Measurements from ENCODE around the gene PROM2.

PROM2 gene

GRCh38 chr2:95278051-95278471 lies 3.8 kb downstream of the PROM2 start:
- H3K4ac ChIP-seq (ENCODE audit: low read depth, low read length), result no peak overlapping the region
- no peak overlapping the region for H4K5ac ChIP-seq (ENCODE audit: low read length)
- H2BK5ac ChIP-seq (ENCODE audit: low read length), result no peak overlapping the region
- no peak overlapping the region for H2BK120ac ChIP-seq (ENCODE audit: low read depth, low read length)
- no peak overlapping the region for H3K4me3 ChIP-seq (ENCODE audit: low read length)
- H3K4me2 ChIP-seq (ENCODE audit: low read length), result no peak overlapping the region
- no peak overlapping the region for H4K8ac ChIP-seq (ENCODE audit: low read depth, low read length)
- H3K23ac ChIP-seq (ENCODE audit: low read length), result no peak overlapping the region
- no peak overlapping the region for H3K18ac ChIP-seq (ENCODE audit: low read length)
- no peak for DNase-seq
- no peak overlapping the region for H2BK15ac ChIP-seq (replicated peaks; ENCODE audit: low read depth)
- H2AK5ac ChIP-seq (ENCODE audit: low read length), result no peak overlapping the region
- H3K79me2 ChIP-seq (ENCODE audit: control insufficient read depth, insufficient read depth, low read length), result no peaks in the 10 kb centered on the region
- no peaks in the 10 kb centered on the region for H3K27me3 ChIP-seq (ENCODE audit: insufficient read depth, low read length, poor library complexity)
- H3K36me3 ChIP-seq (ENCODE audit: control insufficient read depth, insufficient read depth, low read length), result no peaks in the 10 kb centered on the region
- no peak overlapping the region for H3K56ac ChIP-seq (ENCODE audit: low read length)
- peaks cover 5% of the 10 kb centered on the region for H3K4me1 ChIP-seq (ENCODE audit: control insufficient read depth, low read depth, low read length)
- no peak overlapping the region for H3K9ac ChIP-seq (ENCODE audit: low read length)
- no peak overlapping the region for H3K27ac ChIP-seq (ENCODE audit: low read depth, low read length)
- H3K79me1 ChIP-seq (ENCODE audit: low read length), result no peaks in the 10 kb centered on the region
- no CpG with 5 or more reads among the region's 7 CpGs for WGBS (ENCODE audit: extremely low coverage, insufficient coverage, low lambda C conversion rate)

GRCh38 chr2:95278637-95279225 lies 4.5 kb downstream of the PROM2 start:
- Histone ChIP-seq H4K5ac (ENCODE audit: low read length) (no peak overlapping the region), H3K27me3 (ENCODE audit: insufficient read depth, low read length, poor library complexity) (no peaks in the 10 kb centered on the region), H3K36me3 (ENCODE audit: control insufficient read depth, insufficient read depth, low read length) (no peaks in the 10 kb centered on the region), H2AK5ac (ENCODE audit: low read length) (no peak overlapping the region), H3K79me1 (ENCODE audit: low read length) (no peaks in the 10 kb centered on the region), H3K4me2 (ENCODE audit: low read length) (no peak overlapping the region), H2BK15ac (replicated peaks; ENCODE audit: low read depth) (no peak overlapping the region), H3K9ac (ENCODE audit: low read length) (no peak overlapping the region), H4K8ac (ENCODE audit: low read depth, low read length) (no peak overlapping the region), H3K18ac (ENCODE audit: low read length) (no peak overlapping the region), H2BK5ac (ENCODE audit: low read length) (no peak overlapping the region), H3K4me3 (ENCODE audit: low read length) (no peak overlapping the region), H3K23ac (ENCODE audit: low read length) (no peak overlapping the region), H3K56ac (ENCODE audit: low read length) (no peak overlapping the region), H3K79me2 (ENCODE audit: control insufficient read depth, insufficient read depth, low read length) (no peaks in the 10 kb centered on the region), H2BK120ac (ENCODE audit: low read depth, low read length) (no peak overlapping the region), H3K4ac (ENCODE audit: low read depth, low read length) (no peak overlapping the region), H3K4me1 (ENCODE audit: control insufficient read depth, low read depth, low read length) (peaks cover 2% of the 10 kb centered on the region), H3K27ac (ENCODE audit: low read depth, low read length) (no peak overlapping the region)
- no peak for DNase-seq
- WGBS (ENCODE audit: extremely low coverage, insufficient coverage, low lambda C conversion rate), result no CpG with 5 or more reads among the region's 12 CpGs

- H3K4me2 ChIP-seq (ENCODE audit: low read length), result no peak overlapping the region
- H3K23ac ChIP-seq (ENCODE audit: low read length), result no peak overlapping the region
- no peaks in the 10 kb centered on the region for H3K79me2 ChIP-seq (ENCODE audit: control insufficient read depth, insufficient read depth, low read length)
- no peak overlapping the region for H3K56ac ChIP-seq (ENCODE audit: low read length)
- no peak overlapping the region for H2BK120ac ChIP-seq (ENCODE audit: low read depth, low read length)
- H3K27ac ChIP-seq (ENCODE audit: low read depth, low read length), result no peak overlapping the region
- H3K36me3 ChIP-seq (ENCODE audit: control insufficient read depth, insufficient read depth, low read length), result no peaks in the 10 kb centered on the region
- no CpG with 5 or more reads among the region's 19 CpGs for whole genome bisulfite sequencing (ENCODE audit: extremely low coverage, insufficient coverage, low lambda C conversion rate)
- H4K5ac ChIP-seq (ENCODE audit: low read length), result no peak overlapping the region
- H3K18ac ChIP-seq (ENCODE audit: low read length), result no peak overlapping the region
- no peak overlapping the region for H3K9ac ChIP-seq (ENCODE audit: low read length)
- DNase-seq, result no peak
- H3K4ac ChIP-seq (ENCODE audit: low read depth, low read length), result no peak overlapping the region
- H2AK5ac ChIP-seq (ENCODE audit: low read length), result no peak overlapping the region
- no peaks in the 10 kb centered on the region for H3K27me3 ChIP-seq (ENCODE audit: insufficient read depth, low read length, poor library complexity)
- H3K4me3 ChIP-seq (ENCODE audit: low read length), result no peak overlapping the region
- H3K79me1 ChIP-seq (ENCODE audit: low read length), result no peaks in the 10 kb centered on the region
- no peak overlapping the region for H2BK5ac ChIP-seq (ENCODE audit: low read length)
- no peak overlapping the region for H4K8ac ChIP-seq (ENCODE audit: low read depth, low read length)
- no peak overlapping the region for H2BK15ac ChIP-seq (replicated peaks; ENCODE audit: low read depth)
- H3K4me1 ChIP-seq (ENCODE audit: control insufficient read depth, low read depth, low read length), result no peaks in the 10 kb centered on the region
Observed at GRCh38 chr2:95279435-95280035, 5.3 kb downstream of the PROM2 start.

- no peak overlapping the region for H3K4me2 ChIP-seq (ENCODE audit: low read length)
- H2AK5ac ChIP-seq (ENCODE audit: low read length), result no peak overlapping the region
- no peak overlapping the region for H3K4me3 ChIP-seq (ENCODE audit: low read length)
- H2BK15ac ChIP-seq (replicated peaks; ENCODE audit: low read depth), result no peak overlapping the region
- H2BK120ac ChIP-seq (ENCODE audit: low read depth, low read length), result no peak overlapping the region
- no peak overlapping the region for H3K18ac ChIP-seq (ENCODE audit: low read length)
- H3K27me3 ChIP-seq (ENCODE audit: insufficient read depth, low read length, poor library complexity), result no peaks in the 10 kb centered on the region
- H3K9ac ChIP-seq (ENCODE audit: low read length), result no peak overlapping the region
- no peak overlapping the region for H3K27ac ChIP-seq (ENCODE audit: low read depth, low read length)
- H3K56ac ChIP-seq (ENCODE audit: low read length), result no peak overlapping the region
- H3K79me2 ChIP-seq (ENCODE audit: control insufficient read depth, insufficient read depth, low read length), result no peaks in the 10 kb centered on the region
- H4K8ac ChIP-seq (ENCODE audit: low read depth, low read length), result no peak overlapping the region
- H3K4ac ChIP-seq (ENCODE audit: low read depth, low read length), result no peak overlapping the region
- no CpG with 5 or more reads among the region's 8 CpGs for WGBS (ENCODE audit: extremely low coverage, insufficient coverage, low lambda C conversion rate)
- no peak for DNase-seq
- no peak overlapping the region for H3K23ac ChIP-seq (ENCODE audit: low read length)
- H3K4me1 ChIP-seq (ENCODE audit: control insufficient read depth, low read depth, low read length), result no peaks in the 10 kb centered on the region
- no peaks in the 10 kb centered on the region for H3K36me3 ChIP-seq (ENCODE audit: control insufficient read depth, insufficient read depth, low read length)
- H3K79me1 ChIP-seq (ENCODE audit: low read length), result no peaks in the 10 kb centered on the region
- H4K5ac ChIP-seq (ENCODE audit: low read length), result no peak overlapping the region
- no peak overlapping the region for H2BK5ac ChIP-seq (ENCODE audit: low read length)
Observed at GRCh38 chr2:95281071-95281470, 6.8 kb downstream of the PROM2 start.

GRCh38 chr2:95281786-95282185 lies 7.5 kb downstream of the PROM2 start:
- H3K36me3 ChIP-seq (ENCODE audit: control insufficient read depth, insufficient read depth, low read length), result no peaks in the 10 kb centered on the region
- no peak overlapping the region for H3K23ac ChIP-seq (ENCODE audit: low read length)
- no CpG with 5 or more reads among the region's 8 CpGs for WGBS (ENCODE audit: extremely low coverage, insufficient coverage, low lambda C conversion rate)

GRCh38 chr2:95282458-95282857 lies 8.2 kb downstream of the PROM2 start:
- Histone ChIP-seq H2BK15ac (replicated peaks; ENCODE audit: low read depth) (no peak overlapping the region), H3K4me3 (ENCODE audit: low read length) (no peak overlapping the region), H3K79me1 (ENCODE audit: low read length) (no peaks in the 10 kb centered on the region), H3K56ac (ENCODE audit: low read length) (no peak overlapping the region), H4K5ac (ENCODE audit: low read length) (no peak overlapping the region), H3K36me3 (ENCODE audit: control insufficient read depth, insufficient read depth, low read length) (no peaks in the 10 kb centered on the region), H3K18ac (ENCODE audit: low read length) (no peak overlapping the region), H4K8ac (ENCODE audit: low read depth, low read length) (no peak overlapping the region), H3K23ac (ENCODE audit: low read length) (no peak overlapping the region), H3K27me3 (ENCODE audit: insufficient read depth, low read length, poor library complexity) (no peaks in the 10 kb centered on the region), H3K4me1 (ENCODE audit: control insufficient read depth, low read depth, low read length) (no peaks in the 10 kb centered on the region), H3K79me2 (ENCODE audit: control insufficient read depth, insufficient read depth, low read length) (no peaks in the 10 kb centered on the region), H3K4ac (ENCODE audit: low read depth, low read length) (no peak overlapping the region), H2AK5ac (ENCODE audit: low read length) (no peak overlapping the region), H3K9ac (ENCODE audit: low read length) (no peak overlapping the region), H2BK5ac (ENCODE audit: low read length) (no peak overlapping the region), H3K27ac (ENCODE audit: low read depth, low read length) (no peak overlapping the region), H2BK120ac (ENCODE audit: low read depth, low read length) (no peak overlapping the region), H3K4me2 (ENCODE audit: low read length) (no peak overlapping the region)
- WGBS (ENCODE audit: extremely low coverage, insufficient coverage, low lambda C conversion rate), result no CpG with 5 or more reads among the region's 3 CpGs
- DNase-seq, result no peak

More at GRCh38 chr2:95281786-95282185, 7.5 kb downstream of the PROM2 start:
- no peaks in the 10 kb centered on the region for H3K4me1 ChIP-seq (ENCODE audit: control insufficient read depth, low read depth, low read length)
- no peak overlapping the region for H3K9ac ChIP-seq (ENCODE audit: low read length)
- no peaks in the 10 kb centered on the region for H3K27me3 ChIP-seq (ENCODE audit: insufficient read depth, low read length, poor library complexity)
- no peak overlapping the region for H3K4me2 ChIP-seq (ENCODE audit: low read length)
- H3K79me1 ChIP-seq (ENCODE audit: low read length), result no peaks in the 10 kb centered on the region
- no peak overlapping the region for H3K18ac ChIP-seq (ENCODE audit: low read length)
- no peak overlapping the region for H3K4ac ChIP-seq (ENCODE audit: low read depth, low read length)
- no peak overlapping the region for H2AK5ac ChIP-seq (ENCODE audit: low read length)
- no peak overlapping the region for H4K8ac ChIP-seq (ENCODE audit: low read depth, low read length)
- H3K4me3 ChIP-seq (ENCODE audit: low read length), result no peak overlapping the region
- no peaks in the 10 kb centered on the region for H3K79me2 ChIP-seq (ENCODE audit: control insufficient read depth, insufficient read depth, low read length)
- H4K5ac ChIP-seq (ENCODE audit: low read length), result no peak overlapping the region
- no peak overlapping the region for H3K27ac ChIP-seq (ENCODE audit: low read depth, low read length)
- H3K56ac ChIP-seq (ENCODE audit: low read length), result no peak overlapping the region
- H2BK5ac ChIP-seq (ENCODE audit: low read length), result no peak overlapping the region
- no peak overlapping the region for H2BK15ac ChIP-seq (replicated peaks; ENCODE audit: low read depth)
- no peak for DNase-seq
- H2BK120ac ChIP-seq (ENCODE audit: low read depth, low read length), result no peak overlapping the region
